K562 (cell line): ENCODE data around the gene DHRS3. TPM values are rescaled to one million over a fixed set of nuclear protein-coding genes. Genes with fewer than 3 reads are reported as not detected.

ENCODE experiments used
- ATF1 ChIP-seq, 2 experiments: fragments of 450-650 bp in 1 of 2; IDR thresholded peaks; 2 replicates each; pipeline ENCODE4 v1.6.1; 2016; ENCODE audit warnings: missing compliant biosample characterization in 1 of 2, missing genetic modification characterization in 1 of 2
- CXXC5 ChIP-seq: fragments of 250-450 bp; sonication (Bioruptor Pico); IDR thresholded peaks from 2 replicates; pipeline ENCODE4 v1.8.0; 2022; ENCODE audit warnings: inconsistent platforms, mild to moderate bottlenecking, moderate library complexity
- HSF4 ChIP-seq: fragments of 250-450 bp; sonication (Bioruptor Pico); IDR thresholded peaks from 2 replicates; pipeline ENCODE4 v2.1.2; 2022; ENCODE audit warnings: mild to moderate bottlenecking, moderate library complexity, borderline replicate concordance
- MCM5 ChIP-seq: fragments of 450-650 bp; IDR thresholded peaks from 2 replicates; pipeline ENCODE4 v1.6.1; 2016; ENCODE audit warnings: low read depth
- MEF2A ChIP-seq: IDR thresholded peaks from 2 replicates; pipeline ENCODE4 v1.6.1; 2011; ENCODE audit warnings: low read depth, mild to moderate bottlenecking, low read length, moderate library complexity; ENCODE audit not compliant: control insufficient read depth
- NR2F6 ChIP-seq: fragments of 450-650 bp; formaldehyde crosslinking; IDR thresholded peaks from 2 replicates; pipeline ENCODE4 v1.4.0; 2020; ENCODE audit warnings: mild to moderate bottlenecking
- PPARD ChIP-seq: fragments of 250-450 bp; sonication (Bioruptor Pico); IDR thresholded peaks from 2 replicates; pipeline ENCODE4 v1.8.0; 2022; ENCODE audit warnings: inconsistent platforms, mild to moderate bottlenecking, moderate library complexity
- SREBF1 ChIP-seq: fragments of 150-350 bp; IDR thresholded peaks from 2 replicates; pipeline ENCODE4 v1.6.1; 2014; ENCODE audit warnings: antibody characterized with exemption, low read depth, low read length, borderline replicate concordance
- TAF7 ChIP-seq: fragments of 450-650 bp; IDR thresholded peaks from 2 replicates; pipeline ENCODE4 v1.6.1; 2016; ENCODE audit warnings: missing genetic modification characterization, missing compliant biosample characterization
- polyA plus RNA-seq, 8 experiments: library from polyadenylated mRNA; depleted of rRNA in 4 of 8; stranded (reverse) in 5 of 8; unstranded in 3 of 8; fragments of >200 nt; fragmentation: Nextera tagmentation in 2 of 8; fragmentation: Illumina TruSeq in 1 of 8; extraction: Ambion mirVana in 2 of 8; extraction: Trizol in 1 of 8; gene quantifications; 2 replicates each; pipeline versions ENCODE4 v1.2.1 to v1.2.3, GENCODE V29; 2011 to 2014; ENCODE audit warnings: inconsistent platforms in 1 of 8, missing spikeins in 1 of 8
- total RNA-seq, 7 experiments: library from RNA; depleted of rRNA in 6 of 7; stranded (reverse); fragments of >200 nt in 6 of 7; fragmentation: Illumina TruSeq in 2 of 7; extraction: Trizol in 2 of 7; gene quantifications; 2 replicates each; pipeline versions ENCODE4 v1.2.1 to v1.2.3, GENCODE V29; 2011 to 2021; ENCODE audit warnings: low replicate concordance in 1 of 7
- TF ChIP-seq, protein P1 (sequence below): fragments of 200-800 bp; sonication (Bioruptor generic); IDR thresholded peaks from 2 replicates; pipeline ENCODE4 v1.6.1; 2016; ENCODE audit warnings: missing genetic modification characterization, missing compliant biosample characterization
- TF ChIP-seq, protein P2 (sequence below), 2 experiments: fragments of 450-650 bp; conservative IDR thresholded peaks; 2 replicates each; pipeline ENCODE4 v1.6.1; 2017; ENCODE audit warnings: mild to moderate bottlenecking in 2 of 2, moderate library complexity in 2 of 2
- TF ChIP-seq, protein P3 (sequence below), 3 experiments: IDR thresholded peaks in 2 of 3; conservative IDR thresholded peaks in 1 of 3; 2 replicates each; pipeline ENCODE4 v1.5.1; 2011 to 2012; ENCODE audit warnings: low read length in 3 of 3, mild to moderate bottlenecking in 3 of 3, control low read depth in 2 of 3, improper control_type of control experiment in 1 of 3, inconsistent platforms in 1 of 3, low read depth in 1 of 3, mixed read lengths in 1 of 3, moderate library complexity in 1 of 3; ENCODE audit not compliant: insufficient read depth in 2 of 3
- TF ChIP-seq, protein P4 (sequence below): fragments of 250-450 bp; sonication (Bioruptor Pico); IDR thresholded peaks from 2 replicates; pipeline ENCODE4 v1.9.0; 2021; ENCODE audit warnings: mild to moderate bottlenecking

The DHRS3 gene
- total and polyA plus RNA-seq, 9 of the 15 experiments (the other 6 are each of a cell fraction or from before 2014, with no cell fraction given), result 21.0 to 116 (median 58.7) TPM

DNA sequence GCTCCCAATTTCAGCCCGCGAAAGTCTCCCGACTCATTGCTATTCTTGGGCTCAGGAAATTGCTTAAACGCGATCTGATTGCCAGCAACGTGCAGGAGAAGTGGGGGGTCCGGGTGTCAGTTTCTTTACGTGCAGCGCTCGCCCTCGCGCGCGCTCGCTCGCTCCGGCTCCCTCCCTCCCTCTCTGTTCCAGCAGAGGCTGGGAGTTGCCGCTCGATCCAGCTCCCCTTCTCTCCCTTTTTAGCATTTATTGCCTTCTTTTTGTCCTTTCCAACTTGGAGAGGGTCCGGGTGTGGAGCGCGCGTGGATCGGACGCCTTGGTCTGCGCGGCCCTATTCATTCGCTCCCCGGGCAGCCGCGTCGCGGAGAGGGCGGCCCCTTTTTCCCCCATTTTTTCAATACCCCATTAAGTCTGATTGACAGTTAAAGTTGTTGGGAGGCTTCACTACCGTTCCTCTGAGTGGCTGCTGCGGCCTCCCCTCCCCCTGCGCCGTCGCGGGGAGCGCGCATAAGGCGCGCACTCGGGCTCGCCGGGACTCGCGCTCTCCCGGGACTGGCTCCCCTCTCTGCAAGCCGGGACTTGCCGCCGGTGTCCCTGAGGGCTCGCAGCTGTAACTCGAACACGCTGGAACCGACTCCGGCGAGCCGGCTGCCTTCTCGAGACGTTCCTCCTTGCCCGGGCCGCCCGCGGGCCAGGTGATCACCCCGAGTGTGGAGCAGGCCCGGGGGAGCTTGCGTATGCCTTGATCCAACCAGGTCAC, at the start of gene DHRS3 (continued):
- TF ChIP-seq, protein P1, sequence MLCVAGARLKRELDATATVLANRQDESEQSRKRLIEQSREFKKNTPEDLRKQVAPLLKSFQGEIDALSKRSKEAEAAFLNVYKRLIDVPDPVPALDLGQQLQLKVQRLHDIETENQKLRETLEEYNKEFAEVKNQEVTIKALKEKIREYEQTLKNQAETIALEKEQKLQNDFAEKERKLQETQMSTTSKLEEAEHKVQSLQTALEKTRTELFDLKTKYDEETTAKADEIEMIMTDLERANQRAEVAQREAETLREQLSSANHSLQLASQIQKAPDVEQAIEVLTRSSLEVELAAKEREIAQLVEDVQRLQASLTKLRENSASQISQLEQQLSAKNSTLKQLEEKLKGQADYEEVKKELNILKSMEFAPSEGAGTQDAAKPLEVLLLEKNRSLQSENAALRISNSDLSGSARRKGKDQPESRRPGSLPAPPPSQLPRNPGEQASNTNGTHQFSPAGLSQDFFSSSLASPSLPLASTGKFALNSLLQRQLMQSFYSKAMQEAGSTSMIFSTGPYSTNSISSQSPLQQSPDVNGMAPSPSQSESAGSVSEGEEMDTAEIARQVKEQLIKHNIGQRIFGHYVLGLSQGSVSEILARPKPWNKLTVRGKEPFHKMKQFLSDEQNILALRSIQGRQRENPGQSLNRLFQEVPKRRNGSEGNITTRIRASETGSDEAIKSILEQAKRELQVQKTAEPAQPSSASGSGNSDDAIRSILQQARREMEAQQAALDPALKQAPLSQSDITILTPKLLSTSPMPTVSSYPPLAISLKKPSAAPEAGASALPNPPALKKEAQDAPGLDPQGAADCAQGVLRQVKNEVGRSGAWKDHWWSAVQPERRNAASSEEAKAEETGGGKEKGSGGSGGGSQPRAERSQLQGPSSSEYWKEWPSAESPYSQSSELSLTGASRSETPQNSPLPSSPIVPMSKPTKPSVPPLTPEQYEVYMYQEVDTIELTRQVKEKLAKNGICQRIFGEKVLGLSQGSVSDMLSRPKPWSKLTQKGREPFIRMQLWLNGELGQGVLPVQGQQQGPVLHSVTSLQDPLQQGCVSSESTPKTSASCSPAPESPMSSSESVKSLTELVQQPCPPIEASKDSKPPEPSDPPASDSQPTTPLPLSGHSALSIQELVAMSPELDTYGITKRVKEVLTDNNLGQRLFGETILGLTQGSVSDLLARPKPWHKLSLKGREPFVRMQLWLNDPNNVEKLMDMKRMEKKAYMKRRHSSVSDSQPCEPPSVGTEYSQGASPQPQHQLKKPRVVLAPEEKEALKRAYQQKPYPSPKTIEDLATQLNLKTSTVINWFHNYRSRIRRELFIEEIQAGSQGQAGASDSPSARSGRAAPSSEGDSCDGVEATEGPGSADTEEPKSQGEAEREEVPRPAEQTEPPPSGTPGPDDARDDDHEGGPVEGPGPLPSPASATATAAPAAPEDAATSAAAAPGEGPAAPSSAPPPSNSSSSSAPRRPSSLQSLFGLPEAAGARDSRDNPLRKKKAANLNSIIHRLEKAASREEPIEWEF (CRISPR knock-in tag), result no peak; the same call in 1 of the 2 replicates
- TF ChIP-seq PPARD (CRISPR knock-in tag) (no peak), MCM5 (no peak), TAF7 (tag) (no peak), CXXC5 (CRISPR knock-in tag) (peak; percentile 89), MEF2A (0 out of 2 replicates have a peak, but pooled peaks have one; percentile 54), ATF1 (CRISPR knock-in tag; IDR thresholded peaks at IDR 0.05) (0 out of 2 replicates have a peak, but pooled peaks have one; percentile 19), ATF1 (tag; IDR thresholded peaks at IDR 0.05) (peak; percentile 60), SREBF1 (no peak), NR2F6 (CRISPR knock-in tag) (no peak), HSF4 (CRISPR knock-in tag) (no peak)
- TF ChIP-seq, protein P2, sequence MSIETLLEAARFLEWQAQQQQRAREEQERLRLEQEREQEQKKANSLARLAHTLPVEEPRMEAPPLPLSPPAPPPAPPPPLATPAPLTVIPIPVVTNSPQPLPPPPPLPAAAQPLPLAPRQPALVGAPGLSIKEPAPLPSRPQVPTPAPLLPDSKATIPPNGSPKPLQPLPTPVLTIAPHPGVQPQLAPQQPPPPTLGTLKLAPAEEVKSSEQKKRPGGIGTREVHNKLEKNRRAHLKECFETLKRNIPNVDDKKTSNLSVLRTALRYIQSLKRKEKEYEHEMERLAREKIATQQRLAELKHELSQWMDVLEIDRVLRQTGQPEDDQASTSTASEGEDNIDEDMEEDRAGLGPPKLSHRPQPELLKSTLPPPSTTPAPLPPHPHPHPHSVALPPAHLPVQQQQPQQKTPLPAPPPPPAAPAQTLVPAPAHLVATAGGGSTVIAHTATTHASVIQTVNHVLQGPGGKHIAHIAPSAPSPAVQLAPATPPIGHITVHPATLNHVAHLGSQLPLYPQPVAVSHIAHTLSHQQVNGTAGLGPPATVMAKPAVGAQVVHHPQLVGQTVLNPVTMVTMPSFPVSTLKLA (conservative IDR thresholded peaks at IDR 0.05), result peak; percentile 64 to 74
- TF ChIP-seq, protein P3, sequence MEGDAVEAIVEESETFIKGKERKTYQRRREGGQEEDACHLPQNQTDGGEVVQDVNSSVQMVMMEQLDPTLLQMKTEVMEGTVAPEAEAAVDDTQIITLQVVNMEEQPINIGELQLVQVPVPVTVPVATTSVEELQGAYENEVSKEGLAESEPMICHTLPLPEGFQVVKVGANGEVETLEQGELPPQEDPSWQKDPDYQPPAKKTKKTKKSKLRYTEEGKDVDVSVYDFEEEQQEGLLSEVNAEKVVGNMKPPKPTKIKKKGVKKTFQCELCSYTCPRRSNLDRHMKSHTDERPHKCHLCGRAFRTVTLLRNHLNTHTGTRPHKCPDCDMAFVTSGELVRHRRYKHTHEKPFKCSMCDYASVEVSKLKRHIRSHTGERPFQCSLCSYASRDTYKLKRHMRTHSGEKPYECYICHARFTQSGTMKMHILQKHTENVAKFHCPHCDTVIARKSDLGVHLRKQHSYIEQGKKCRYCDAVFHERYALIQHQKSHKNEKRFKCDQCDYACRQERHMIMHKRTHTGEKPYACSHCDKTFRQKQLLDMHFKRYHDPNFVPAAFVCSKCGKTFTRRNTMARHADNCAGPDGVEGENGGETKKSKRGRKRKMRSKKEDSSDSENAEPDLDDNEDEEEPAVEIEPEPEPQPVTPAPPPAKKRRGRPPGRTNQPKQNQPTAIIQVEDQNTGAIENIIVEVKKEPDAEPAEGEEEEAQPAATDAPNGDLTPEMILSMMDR (IDR thresholded peaks at IDR 0.05 in 2 of 3, conservative IDR thresholded peaks at IDR 0.05 in 1 of 3; ENCODE audit: insufficient read depth in 2 of 3, low read depth in 1 of 3, low read length in 3 of 3), result no peak
- TF ChIP-seq, protein P4, sequence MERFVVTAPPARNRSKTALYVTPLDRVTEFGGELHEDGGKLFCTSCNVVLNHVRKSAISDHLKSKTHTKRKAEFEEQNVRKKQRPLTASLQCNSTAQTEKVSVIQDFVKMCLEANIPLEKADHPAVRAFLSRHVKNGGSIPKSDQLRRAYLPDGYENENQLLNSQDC, result no peak
